Thoracic aorta (tissue), 2 donors: ENCODE data around the gene POU6F2. TPM values are rescaled to one million over a fixed set of nuclear protein-coding genes. Genes with fewer than 3 reads are reported as not detected.

Experiments
- ATAC-seq: fragments of 150-250 bp; one replicate; pipeline ENCODE4 v1.8.0; 2017; ENCODE audit warnings: low read depth; ENCODE audit not compliant: insufficient number of reproducible peaks, low FRiP score
- DNase-seq: peaks from one replicate; pipeline ENCODE4 v3.0.0-alpha.2; 2020; ENCODE audit warnings: low spot score
- H3K27ac ChIP-seq, 2 donors: fragments of 200-600 bp; sonication (generic); 1 replicate in 1 of 2; 2 replicates in 1 of 2; pipeline ENCODE4 v1.5.1; 2016; ENCODE audit warnings: mild to moderate bottlenecking in 2 of 2, moderate library complexity in 2 of 2
- H3K27me3 ChIP-seq: fragments of 200-600 bp; sonication (generic); replicated peaks from 2 replicates; pipeline ENCODE4 v1.6.0; 2016; ENCODE audit warnings: mild to moderate bottlenecking; ENCODE audit not compliant: insufficient read depth
- H3K36me3 ChIP-seq: fragments of 200-600 bp; sonication (generic); one replicate; pipeline ENCODE4 v1.5.1; 2016
- H3K4me1 ChIP-seq, 2 donors: fragments of 200-600 bp; sonication (generic); 1 replicate in 1 of 2; 2 replicates in 1 of 2; pipeline versions ENCODE4 v1.5.1 to v1.6.0; 2016; ENCODE audit warnings: low read depth in 2 of 2, mild to moderate bottlenecking in 1 of 2; ENCODE audit not compliant: control insufficient read depth in 1 of 2
- H3K4me3 ChIP-seq: fragments of 200-600 bp; sonication (generic); 2 replicates; pipeline ENCODE4 v1.5.1; 2016; ENCODE audit warnings: mild to moderate bottlenecking
- H3K9me3 ChIP-seq: fragments of 200-600 bp; sonication (generic); 2 replicates; pipeline ENCODE4 v1.5.1; 2016
- CTCF ChIP-seq: fragments of 200-600 bp; sonication (generic); IDR thresholded peaks from one replicate; pipeline ENCODE4 v1.5.1; 2019; ENCODE audit warnings: antibody characterized with exemption
- total RNA-seq, 2 donors: library from RNA; depleted of rRNA; stranded (reverse); fragments of >200 nt; gene quantifications; one replicate each; pipeline versions ENCODE4 v1.1.0 to v1.2.3, GENCODE V29; 2016

The POU6F2 gene
- total RNA-seq, 2 donors from 2014 or later, result not detected

GRCh38 chr7:39128287-39128843, 150.7 kb downstream of the POU6F2 start:
- Histone ChIP-seq H3K27me3 (no peaks in the 10 kb centered on the region), H3K4me1 (no peaks in the 10 kb centered on the region), H3K4me3 (no peak overlapping the region), H3K36me3 (no peaks in the 10 kb centered on the region), H3K27ac (no peak overlapping the region), H3K9me3 (no peaks in the 10 kb centered on the region)
- DNase-seq, result no peak
- no peak for TF ChIP-seq CTCF
- no peak for ATAC-seq

GRCh38 chr7:39130274-39130673, 152.6 kb downstream of the POU6F2 start:
- H3K27me3 ChIP-seq, result no peaks in the 10 kb centered on the region
- H3K9me3 ChIP-seq, result no peaks in the 10 kb centered on the region
- H3K27ac ChIP-seq, result no peak overlapping the region
- DNase-seq (no peak), ATAC-seq (no peak)
- H3K4me3 ChIP-seq, result no peak overlapping the region
- no peaks in the 10 kb centered on the region for H3K36me3 ChIP-seq
- no peaks in the 10 kb centered on the region for H3K4me1 ChIP-seq
- no peak for TF ChIP-seq CTCF

- Histone ChIP-seq H3K9me3 (no peaks in the 10 kb centered on the region), H3K4me3 (no peak overlapping the region), H3K4me1 (no peaks in the 10 kb centered on the region), H3K27ac (no peak overlapping the region), H3K36me3 (no peaks in the 10 kb centered on the region), H3K27me3 (no peaks in the 10 kb centered on the region)
- no peak for TF ChIP-seq CTCF
- no peak for DNase-seq
- ATAC-seq, result no peak
Observed at GRCh38 chr7:39130857-39131526, 153.3 kb downstream of the POU6F2 start.

GRCh38 chr7:39132306-39132705, 154.6 kb downstream of the POU6F2 start:
- DNase-seq (no peak), ATAC-seq (no peak)
- Histone ChIP-seq H3K4me3 (no peak overlapping the region), H3K27me3 (no peaks in the 10 kb centered on the region), H3K9me3 (no peaks in the 10 kb centered on the region), H3K4me1 (no peaks in the 10 kb centered on the region), H3K36me3 (no peaks in the 10 kb centered on the region), H3K27ac (no peak overlapping the region)
- TF ChIP-seq CTCF, result no peak

GRCh38 chr7:39133088-39133487, 155.4 kb downstream of the POU6F2 start:
- Histone ChIP-seq H3K27me3 (no peaks in the 10 kb centered on the region), H3K27ac (no peak overlapping the region), H3K9me3 (no peaks in the 10 kb centered on the region), H3K36me3 (no peaks in the 10 kb centered on the region), H3K4me1 (no peaks in the 10 kb centered on the region), H3K4me3 (no peak overlapping the region)
- no peak for DNase-seq
- ATAC-seq, result no peak
- TF ChIP-seq CTCF, result no peak
